Mucosa of rectum (tissue), 2 donors: ENCODE results near the gene MRGPRE.

Experiments used
- H3K27ac ChIP-seq, 2 donors: one replicate each; pipeline ENCODE4 v1.7.0; 2013; ENCODE audit warnings: inconsistent platforms in 2 of 2, low read depth in 2 of 2, low read length in 2 of 2
- H3K27me3 ChIP-seq, 2 donors: one replicate each; pipeline ENCODE4 v1.7.0; 2013; ENCODE audit warnings: low read length in 2 of 2; ENCODE audit not compliant: control insufficient read depth in 2 of 2, insufficient read depth in 2 of 2
- H3K36me3 ChIP-seq, 2 donors: one replicate each; pipeline ENCODE4 v1.7.0; 2013; ENCODE audit warnings: low read length in 2 of 2; ENCODE audit not compliant: control insufficient read depth in 2 of 2, insufficient read depth in 2 of 2
- H3K4me1 ChIP-seq, 2 donors: one replicate each; pipeline ENCODE4 v1.7.0; 2013; ENCODE audit warnings: low read length in 2 of 2, mild to moderate bottlenecking in 1 of 2; ENCODE audit not compliant: control insufficient read depth in 2 of 2, insufficient read depth in 2 of 2
- H3K4me3 ChIP-seq, 2 donors: one replicate each; pipeline ENCODE4 v1.7.0; 2013; ENCODE audit warnings: low read length in 2 of 2
- H3K9ac ChIP-seq, 2 donors: one replicate each; pipeline ENCODE4 v1.7.0; 2013; ENCODE audit warnings: low read length in 2 of 2, low read depth in 1 of 2, mild to moderate bottlenecking in 1 of 2
- H3K9me3 ChIP-seq, 2 donors: one replicate each; pipeline ENCODE4 v1.7.0; 2013; ENCODE audit warnings: low read length in 2 of 2; ENCODE audit not compliant: control insufficient read depth in 2 of 2
- donor health status: healthy.
- donor health status: Normal muscosa, but diverticular disease.

Gene MRGPRE

GRCh38 chr11:3227568-3228444 lies 4.4 kb downstream of the MRGPRE start:
- Histone ChIP-seq H3K9ac (no peak overlapping the region), H3K36me3 (no peaks in the 10 kb centered on the region), H3K27me3 (peaks cover 3 to 8% of the 10 kb centered on the region in 2 donors), H3K4me3 (no peak overlapping the region), H3K9me3 (no peaks in the 10 kb centered on the region), H3K27ac (no peak overlapping the region), H3K4me1 (no peaks in the 10 kb centered on the region)

GRCh38 chr11:3226846-3227567 lies 5.2 kb downstream of the MRGPRE start:
- no peaks in the 10 kb centered on the region for H3K4me1 ChIP-seq
- H3K27ac ChIP-seq = no peak overlapping the region
- H3K9me3 ChIP-seq = no peaks in the 10 kb centered on the region
- H3K9ac ChIP-seq = no peak overlapping the region
- H3K36me3 ChIP-seq = no peaks in the 10 kb centered on the region
- peaks cover 5 to 8% of the 10 kb centered on the region in 2 donors for H3K27me3 ChIP-seq
- H3K4me3 ChIP-seq = no peak overlapping the region

- no peaks in the 10 kb centered on the region for H3K4me1 ChIP-seq
- peaks cover 11 to 16% of the 10 kb centered on the region in 2 donors for H3K27me3 ChIP-seq
- no peak overlapping the region for H3K4me3 ChIP-seq
- no peak overlapping the region for H3K27ac ChIP-seq
- no peak overlapping the region for H3K9ac ChIP-seq
- no peaks in the 10 kb centered on the region for H3K36me3 ChIP-seq
- no peaks in the 10 kb centered on the region for H3K9me3 ChIP-seq
Observed at GRCh38 chr11:3225826-3226750, 6.1 kb downstream of the MRGPRE start.

GRCh38 chr11:3225159-3225758 lies 7.0 kb downstream of the MRGPRE start:
- Histone ChIP-seq H3K9me3 (no peaks in the 10 kb centered on the region), H3K27me3 (peaks cover 16 to 21% of the 10 kb centered on the region in 2 donors), H3K4me1 (no peaks in the 10 kb centered on the region), H3K36me3 (no peaks in the 10 kb centered on the region), H3K9ac (no peak overlapping the region), H3K27ac (no peak overlapping the region), H3K4me3 (no peak overlapping the region)

GRCh38 chr11:3224401-3225057 lies 7.7 kb downstream of the MRGPRE start:
- H3K9ac ChIP-seq = no peak overlapping the region
- H3K36me3 ChIP-seq = no peaks in the 10 kb centered on the region
- no peak overlapping the region for H3K4me3 ChIP-seq
- no peaks in the 10 kb centered on the region for H3K9me3 ChIP-seq
- H3K4me1 ChIP-seq = no peaks in the 10 kb centered on the region
- no peak overlapping the region for H3K27ac ChIP-seq
- H3K27me3 ChIP-seq = peaks cover 16 to 24% of the 10 kb centered on the region in 2 donors

GRCh38 chr11:3223932-3224381 lies 8.3 kb downstream of the MRGPRE start:
- H3K27me3 ChIP-seq = peaks cover 16 to 25% of the 10 kb centered on the region in 2 donors

GRCh38 chr11:3222941-3223915 lies 9.0 kb downstream of the MRGPRE start:
- H3K9ac ChIP-seq = no peak overlapping the region
- no peak overlapping the region for H3K4me3 ChIP-seq
- no peaks in the 10 kb centered on the region for H3K4me1 ChIP-seq
- H3K27ac ChIP-seq = no peak overlapping the region
- peaks cover 16 to 25% of the 10 kb centered on the region in 2 donors for H3K27me3 ChIP-seq
- H3K9me3 ChIP-seq = no peaks in the 10 kb centered on the region
- H3K36me3 ChIP-seq = no peaks in the 10 kb centered on the region

More at GRCh38 chr11:3223932-3224381, 8.3 kb downstream of the MRGPRE start:
- no peaks in the 10 kb centered on the region for H3K4me1 ChIP-seq
- no peak overlapping the region for H3K9ac ChIP-seq
- no peak overlapping the region for H3K4me3 ChIP-seq
- no peaks in the 10 kb centered on the region for H3K9me3 ChIP-seq
- no peaks in the 10 kb centered on the region for H3K36me3 ChIP-seq
- H3K27ac ChIP-seq = no peak overlapping the region

- Histone ChIP-seq H3K9ac (no peak overlapping the region), H3K27me3 (peaks cover 16 to 25% of the 10 kb centered on the region in 2 donors)
Observed at GRCh38 chr11:3222003-3222855, 10.0 kb downstream of the MRGPRE start.

More at GRCh38 chr11:3222003-3222855, 10.0 kb downstream of the MRGPRE start:
- H3K9me3 ChIP-seq = no peaks in the 10 kb centered on the region
- no peak overlapping the region for H3K27ac ChIP-seq
- no peak overlapping the region for H3K4me3 ChIP-seq
- no peaks in the 10 kb centered on the region for H3K36me3 ChIP-seq
- no peaks in the 10 kb centered on the region for H3K4me1 ChIP-seq
